K562 (cell line): ENCODE measurements around the gene RMND5B. TPM values are rescaled to one million over a fixed set of nuclear protein-coding genes. Genes with fewer than 3 reads are reported as not detected.

ENCODE experiments used
- KDM2B ChIP-seq: fragments of 250-450 bp; sonication (Bioruptor Pico); IDR thresholded peaks from 2 replicates; pipeline ENCODE4 v1.8.0; 2021; ENCODE audit warnings: mild to moderate bottlenecking, moderate library complexity
- KHSRP ChIP-seq: fragments of 450-650 bp; IDR thresholded peaks from 2 replicates; pipeline ENCODE4 v1.6.1; 2017
- MBD1 ChIP-seq: fragments of 250-450 bp; sonication (Bioruptor Pico); IDR thresholded peaks from 2 replicates; pipeline ENCODE4 v1.8.0; 2022; ENCODE audit warnings: inconsistent platforms
- NFYB ChIP-seq: IDR thresholded peaks from 2 replicates; pipeline ENCODE4 v1.6.1; 2011; ENCODE audit warnings: mild to moderate bottlenecking, moderate library complexity; ENCODE audit not compliant: insufficient read length; ENCODE audit errors: extremely low read depth
- NR2C1 ChIP-seq, 2 experiments: fragments of 450-650 bp; IDR thresholded peaks; 2 replicates each; pipeline ENCODE4 v1.6.1; 2017; ENCODE audit warnings: mild to moderate bottlenecking in 2 of 2, antibody characterized with exemption in 1 of 2, inconsistent platforms in 1 of 2, missing compliant biosample characterization in 1 of 2, missing genetic modification characterization in 1 of 2
- SAP30 ChIP-seq: fragments of 200-600 bp; sonication (generic); IDR thresholded peaks from 2 replicates; pipeline ENCODE4 v1.6.1; 2012; ENCODE audit warnings: borderline replicate concordance, low read depth, mild to moderate bottlenecking, moderate library complexity, low read length, control low read depth, inconsistent platforms; ENCODE audit not compliant: insufficient read depth, poor library complexity, severe bottlenecking
- SNIP1 ChIP-seq: fragments of 450-650 bp; IDR thresholded peaks from 2 replicates; pipeline ENCODE4 v1.7.1; 2017; ENCODE audit warnings: low read depth, mild to moderate bottlenecking
- TAF1 ChIP-seq: IDR thresholded peaks from 2 replicates; pipeline ENCODE4 v1.6.1; 2011; ENCODE audit warnings: mild to moderate bottlenecking, low read length, moderate library complexity; ENCODE audit not compliant: insufficient read depth, control insufficient read depth, severe bottlenecking; ENCODE audit errors: extremely low read depth
- TCF3 ChIP-seq: sonication (generic); formaldehyde crosslinking; IDR thresholded peaks from 2 replicates; pipeline ENCODE4 v1.4.0; 2020; ENCODE audit warnings: mild to moderate bottlenecking, missing genetic modification reagents
- ZBTB40 ChIP-seq, 2 experiments: fragments of 450-650 bp in 1 of 2; sonication (generic) in 1 of 2; formaldehyde crosslinking in 1 of 2; IDR thresholded peaks; 2 replicates each; pipeline versions ENCODE4 v1.7.1 to v1.9.0; 2016 to 2022; ENCODE audit warnings: inconsistent platforms in 1 of 2, mild to moderate bottlenecking in 1 of 2, missing genetic modification reagents in 1 of 2
- ZFP91 ChIP-seq: sonication (generic); formaldehyde crosslinking; IDR thresholded peaks from 2 replicates; pipeline ENCODE4 v1.8.0; 2022; ENCODE audit warnings: mild to moderate bottlenecking, missing genetic modification reagents
- ZNF696 ChIP-seq: fragments of 250-450 bp; sonication (Bioruptor Pico); conservative IDR thresholded peaks from 2 replicates; pipeline ENCODE4 v1.4.0; 2020; ENCODE audit warnings: mild to moderate bottlenecking, moderate library complexity
- polyA plus RNA-seq, 8 experiments: library from polyadenylated mRNA; depleted of rRNA in 4 of 8; stranded (reverse) in 5 of 8; unstranded in 3 of 8; fragments of >200 nt; fragmentation: Nextera tagmentation in 2 of 8; fragmentation: Illumina TruSeq in 1 of 8; extraction: Ambion mirVana in 2 of 8; extraction: Trizol in 1 of 8; gene quantifications; 2 replicates each; pipeline versions ENCODE4 v1.2.1 to v1.2.3, GENCODE V29; 2011 to 2014; ENCODE audit warnings: inconsistent platforms in 1 of 8, missing spikeins in 1 of 8
- total RNA-seq, 7 experiments: library from RNA; depleted of rRNA in 6 of 7; stranded (reverse); fragments of >200 nt in 6 of 7; fragmentation: Illumina TruSeq in 2 of 7; extraction: Trizol in 2 of 7; gene quantifications; 2 replicates each; pipeline versions ENCODE4 v1.2.1 to v1.2.3, GENCODE V29; 2011 to 2021; ENCODE audit warnings: low replicate concordance in 1 of 7

Gene RMND5B
- total and polyA plus RNA-seq, 9 of the 15 experiments (the other 6 are each of a cell fraction or from before 2014, with no cell fraction given), result 2.6 to 57.0 (median 28.3) TPM

GRCh38 chr5:178153530-178154340 lies 22.9 kb downstream of the RMND5B start, which contains the start of gene NHP2 (continued):
- peak; percentile 78 for TF ChIP-seq ZBTB40 (IDR thresholded peaks at IDR 0.05)
- TF ChIP-seq ZBTB40 (CRISPR knock-in tag; IDR thresholded peaks at IDR 0.05), result no peak
- no peak for TF ChIP-seq ZNF696 (CRISPR knock-in tag)
- no peak for TF ChIP-seq TCF3
- peak; percentile 95 for TF ChIP-seq NR2C1 (IDR thresholded peaks at IDR 0.05)
- TF ChIP-seq NR2C1 (tag; IDR thresholded peaks at IDR 0.05), result peak; percentile 95
- peak; percentile 91 for TF ChIP-seq SAP30
- no peak for TF ChIP-seq MBD1 (CRISPR knock-in tag)
- TF ChIP-seq SNIP1, result peak; percentile 56; the same call in 1 of the 2 replicates
- TF ChIP-seq TAF1, result peak; percentile 21
- no peak for TF ChIP-seq ZFP91 (CRISPR knock-in tag)
- no peak for TF ChIP-seq KDM2B
- peak; percentile 62 for TF ChIP-seq NFYB
- peak; percentile 83 for TF ChIP-seq KHSRP
